Measurements from ENCODE around the gene ARL3. TPM values are rescaled to one million over a fixed set of nuclear protein-coding genes. Genes with fewer than 3 reads are reported as not detected.

The ARL3 gene
- total and polyA plus RNA-seq, 2 of the 4 experiments (the other 2 are of a cell fraction) = 5.0 to 14.3 TPM

GRCh38 chr10:102634686-102635085, 79.5 kb downstream of the ARL3 start:
- TF ChIP-seq CHD1 (IDR thresholded peaks at IDR 0.05; ENCODE audit: low read depth, low read length) (no peak), POLR2A (IDR thresholded peaks at IDR 0.05; ENCODE audit: low read depth, low read length) (no peak), CTCF (conservative IDR thresholded peaks at IDR 0.05; ENCODE audit: low read depth, low read length) (no peak), BHLHE40 (IDR thresholded peaks at IDR 0.05; ENCODE audit: low read depth, low read length) (no peak), ELK1 (IDR thresholded peaks at IDR 0.05; ENCODE audit: borderline replicate concordance, low read depth, low read length) (no peak)
- H3K4me3 ChIP-seq (ENCODE audit: insufficient read depth, low read depth, low read length) = no peak overlapping the region
- H2AFZ ChIP-seq (replicated peaks; ENCODE audit: low read length, poor library complexity) = peak overlapping the region; percentile 36
- peak overlapping the region; percentile 100 for H2BK5ac ChIP-seq (ENCODE audit: low read depth, low read length, poor library complexity, severe bottlenecking)
- H3K9me3 ChIP-seq (ENCODE audit: control insufficient read depth, insufficient read depth, low read length) = no peaks in the 10 kb centered on the region
- peaks cover 41% of the 10 kb centered on the region for H3K9me1 ChIP-seq (ENCODE audit: insufficient read depth, low read length)
- peaks cover 53% of the 10 kb centered on the region for H3K4me1 ChIP-seq (ENCODE audit: control insufficient read depth, insufficient read depth, low read length)
- in situ Hi-C loops (cut with MboI; ENCODE audit: low sequenced_read_pairs) (no loop called here), dilution Hi-C loops (cut with HindIII; ENCODE audit: low sequenced_read_pairs, unreplicated experiment) (no loop called here), intact Hi-C loops (cut with micrococcal nuclease) (no loop called here)
- H2BK15ac ChIP-seq (ENCODE audit: low read depth, low read length) = peak overlapping the region; percentile 94; the same call in 1 of the 3 replicates
- DNase-seq = no peak
- H3K4me2 ChIP-seq (ENCODE audit: low read depth, low read length) = no peak overlapping the region
- peak overlapping the region; percentile 74 to 90 for H4K8ac ChIP-seq (ENCODE audit: low read depth in 2 of 2, low read length in 2 of 2)
- no peak for ATAC-seq (ENCODE audit: low read depth)
- H3K14ac ChIP-seq (replicated peaks; ENCODE audit: low read depth, low read length) = peak overlapping the region; percentile 92
- WGBS, 2 experiments (ENCODE audit: extremely low coverage in 2 of 2, insufficient read length in 1 of 2) = no CpG with 5 or more reads among the region's 4 CpGs
- no peaks in the 10 kb centered on the region for H4K20me1 ChIP-seq (ENCODE audit: insufficient read depth, low read length)
- H3K27ac ChIP-seq (ENCODE audit: insufficient read depth, low read length) = peak overlapping the region; percentile 96
- peaks cover 17 to 46% of the 10 kb centered on the region in 2 experiments for H3K79me1 ChIP-seq (ENCODE audit: low read depth in 1 of 2, low read length in 2 of 2)
- H4K5ac ChIP-seq (ENCODE audit: low read depth, low read length) = peak overlapping the region; percentile 20
- peak overlapping the region; percentile 68 for H2AK9ac ChIP-seq (replicated peaks; ENCODE audit: low read depth, low read length, poor library complexity)
- H3K4ac ChIP-seq (ENCODE audit: low read depth, low read length) = peak overlapping the region; percentile 98
- H3K27me3 ChIP-seq (ENCODE audit: control insufficient read depth, insufficient read depth, low read length) = no peaks in the 10 kb centered on the region
- POLR2A ChIA-PET (ENCODE audit: unreplicated experiment) = no interaction called here
- H2BK120ac ChIP-seq (ENCODE audit: low read depth, low read length) = peak overlapping the region; percentile 99
- peak overlapping the region; percentile 12 for H3K9ac ChIP-seq (ENCODE audit: low read depth, low read length)
- peak overlapping the region; percentile 91 for H2BK20ac ChIP-seq (ENCODE audit: low read depth, low read length)
- H3K56ac ChIP-seq (ENCODE audit: extremely low read depth, insufficient read depth, low read length) = no peak overlapping the region
- peak overlapping the region; percentile 97 for H2AK5ac ChIP-seq (ENCODE audit: low read depth, low read length)
- CTCF ChIA-PET = interaction anchor here (0.6 kb wide), 1 partner anchor 45 kb away, joined by 5 read pairs; no protein-coding TSS in a partner anchor
- no TSS peak for BruUV-seq (replicated peaks)
- H3K36me3 ChIP-seq (ENCODE audit: control insufficient read depth, insufficient read depth, low read length) = peaks cover 2% of the 10 kb centered on the region; the same call in 1 of the 2 replicates
- peak overlapping the region; percentile 33 for H3K18ac ChIP-seq (ENCODE audit: low read depth, low read length)
- H4K91ac ChIP-seq (ENCODE audit: insufficient read depth, low read depth, low read length) = peak overlapping the region; percentile 96
- peak overlapping the region; percentile 77 for H3K23ac ChIP-seq (ENCODE audit: low read depth, low read length)

Measured in IMR-90 (cell line).